WTC11 (cell line): ENCODE results near the gene CPXM1. TPM values are rescaled to one million over a fixed set of nuclear protein-coding genes. Genes with fewer than 3 reads are reported as not detected.
A peak's percentile ranks its signal among the peaks of the same experiment; 100 is the strongest.

ENCODE experiments used
- ATAC-seq: fragments of 200-7000 bp; cut with Tn5 transposase; 2 replicates; pipeline ENCODE4 v1.10.0; 2021; ENCODE audit warnings: mild to moderate bottlenecking, moderate library complexity
- Bru-seq: library from RNA; stranded (reverse); fragments of 400-500 nt; gene quantifications from one replicate; lab custom pipeline; 2021; lab: Mats Ljungman, UMichigan
- CTCF ChIA-PET: fragments of 300-600 bp; sonication (Branson Sonifier 250); formaldehyde crosslinking; loops from one replicate; lab custom pipeline; 2021; ENCODE audit warnings: antibody characterized with exemption; lab: Charles Lee
- POLR2A ChIA-PET: fragments of 350-600 bp; sonication (Branson Sonifier 250); formaldehyde crosslinking; loops from one replicate; lab custom pipeline; 2021; ENCODE audit warnings: antibody characterized with exemption; lab: Charles Lee
- DNase-seq: peaks from one replicate; pipeline ENCODE4 v3.0.0; 2021; ENCODE audit warnings: low spot score
- H3K27ac Mint-ChIP-seq: 2 replicates; pipeline ENCODE4 v1.8.0; 2021; ENCODE audit warnings: mixed read lengths
- H3K27me3 Mint-ChIP-seq: 2 replicates; pipeline ENCODE4 v1.8.0; 2021; ENCODE audit warnings: low read depth, mild to moderate bottlenecking, moderate library complexity, mixed read lengths
- H3K36me3 Mint-ChIP-seq: 2 replicates; pipeline ENCODE4 v1.8.0; 2021; ENCODE audit warnings: mixed read lengths
- H3K4me1 Mint-ChIP-seq: 2 replicates; pipeline ENCODE4 v1.8.0; 2022; ENCODE audit warnings: mixed read lengths
- H3K4me3 Mint-ChIP-seq: 2 replicates; pipeline ENCODE4 v1.8.0; 2021; ENCODE audit warnings: mild to moderate bottlenecking, moderate library complexity, mixed read lengths
- H3K9me3 Mint-ChIP-seq: 2 replicates; pipeline ENCODE4 v1.8.0; 2021; ENCODE audit warnings: mixed read lengths
- EMX1 ChIP-seq: fragments of 250-450 bp; sonication (Bioruptor Pico); IDR thresholded peaks from 2 replicates; pipeline ENCODE4 v1.8.0; 2021; ENCODE audit warnings: mild to moderate bottlenecking
- FOXK1 ChIP-seq: sonication (generic); formaldehyde crosslinking; IDR thresholded peaks from 2 replicates; pipeline ENCODE4 v1.8.0; 2022; ENCODE audit warnings: mild to moderate bottlenecking, moderate library complexity, missing genetic modification reagents
- JAZF1 ChIP-seq: fragments of 250-450 bp; sonication (Bioruptor Pico); IDR thresholded peaks from 2 replicates; pipeline ENCODE4 v1.9.0; 2021; ENCODE audit warnings: moderate library complexity, mild to moderate bottlenecking, inconsistent platforms
- NFE2L1 ChIP-seq: sonication (generic); formaldehyde crosslinking; IDR thresholded peaks from 2 replicates; pipeline ENCODE4 v1.8.1; 2023; ENCODE audit warnings: missing genetic modification reagents
- NR3C1 ChIP-seq: sonication (generic); formaldehyde crosslinking; conservative IDR thresholded peaks from 2 replicates; pipeline ENCODE4 v1.8.1; 2023; ENCODE audit warnings: low read depth, mild to moderate bottlenecking, missing genetic modification reagents
- OVOL2 ChIP-seq: fragments of 250-450 bp; sonication (Bioruptor Pico); IDR thresholded peaks from 2 replicates; pipeline ENCODE4 v1.9.0; 2021; ENCODE audit warnings: mild to moderate bottlenecking, borderline replicate concordance
- RELA ChIP-seq: sonication (generic); formaldehyde crosslinking; IDR thresholded peaks from 2 replicates; pipeline ENCODE4 v1.8.1; 2022; ENCODE audit warnings: missing genetic modification reagents, mild to moderate bottlenecking, borderline replicate concordance
- SP1 ChIP-seq: sonication (generic); formaldehyde crosslinking; conservative IDR thresholded peaks from 2 replicates; pipeline ENCODE4 v1.8.1; 2022; ENCODE audit warnings: missing genetic modification reagents
- TCF7 ChIP-seq: sonication (generic); formaldehyde crosslinking; IDR thresholded peaks from 2 replicates; pipeline ENCODE4 v1.8.0; 2022; ENCODE audit warnings: mild to moderate bottlenecking, low read depth, missing genetic modification reagents, moderate library complexity
- TEAD1 ChIP-seq: sonication (generic); formaldehyde crosslinking; IDR thresholded peaks from 2 replicates; pipeline ENCODE4 v1.8.0; 2022; ENCODE audit warnings: mild to moderate bottlenecking, missing genetic modification reagents
- TP53 ChIP-seq: sonication (generic); formaldehyde crosslinking; IDR thresholded peaks from 2 replicates; pipeline ENCODE4 v1.8.1; 2023; ENCODE audit warnings: mild to moderate bottlenecking, missing genetic modification reagents
- ZBTB21 ChIP-seq: sonication (generic); formaldehyde crosslinking; IDR thresholded peaks from 2 replicates; pipeline ENCODE4 v1.8.1; 2023; ENCODE audit warnings: mild to moderate bottlenecking, missing genetic modification reagents, borderline replicate concordance
- ZNF219 ChIP-seq: sonication (generic); formaldehyde crosslinking; IDR thresholded peaks from 2 replicates; pipeline ENCODE4 v1.8.0; 2023; ENCODE audit warnings: missing genetic modification reagents, mild to moderate bottlenecking, borderline replicate concordance
- ZNF396 ChIP-seq: fragments of 250-450 bp; sonication (Bioruptor Pico); IDR thresholded peaks from 2 replicates; pipeline ENCODE4 v1.8.0; 2021; ENCODE audit warnings: mild to moderate bottlenecking, moderate library complexity, borderline replicate concordance
- long read RNA-seq, 3 experiments: library from RNA in 1 of 3; library from capped mRNA in 1 of 3; library from polyadenylated mRNA in 1 of 3; unstranded in 2 of 3; stranded (forward) in 1 of 3; transcript quantifications; one replicate each; pipeline ENCODE4 v2.0.0, GENCODE V29; 2021
- total RNA-seq: library from RNA; stranded (reverse); gene quantifications from 3 replicates; pipeline ENCODE4 v1.2.3, GENCODE V29; 2021
- TF ChIP-seq, protein P1 (sequence below): sonication (generic); formaldehyde crosslinking; IDR thresholded peaks from 2 replicates; pipeline ENCODE4 v1.8.0; 2022; ENCODE audit warnings: mild to moderate bottlenecking, missing genetic modification reagents
- TF ChIP-seq, protein P2 (sequence below): sonication (generic); formaldehyde crosslinking; IDR thresholded peaks from 2 replicates; pipeline ENCODE4 v1.8.1; 2022; ENCODE audit warnings: low read depth, missing genetic modification reagents, borderline replicate concordance
- TF ChIP-seq, protein P3 (sequence below): sonication (generic); formaldehyde crosslinking; IDR thresholded peaks from 2 replicates; pipeline ENCODE4 v1.8.1; 2022; ENCODE audit warnings: missing genetic modification reagents, borderline replicate concordance
- TF ChIP-seq, protein P4 (sequence below): sonication (generic); formaldehyde crosslinking; IDR thresholded peaks from 2 replicates; pipeline ENCODE4 v1.8.0; 2022; ENCODE audit warnings: missing genetic modification reagents

The CPXM1 gene
- total RNA-seq (51.2 to 57.1 TPM (median 54.6 TPM) in 3 replicates), Bru-seq, nascent RNA (percentile 68 among the genes with signal in this experiment)
- long read RNA-seq, experiment 1, transcript CPXM1-201 (14 exons, 2,391 nt) = major isoform, 121 of 218 reads
- long read RNA-seq, experiment 1, partial matches to known transcripts = 18 of 218 reads
- long read RNA-seq, experiment 1, other reads (novel, unspliced or antisense) = 79 of 218 reads
- long read RNA-seq, experiment 2, transcript CPXM1-201 (14 exons, 2,391 nt) = major isoform, 28 of 77 reads
- long read RNA-seq, experiment 2, partial matches to known transcripts = 20 of 77 reads
- long read RNA-seq, experiment 2, other reads (novel, unspliced or antisense) = 29 of 77 reads
- long read RNA-seq, experiment 3 = 0 reads

DNA sequence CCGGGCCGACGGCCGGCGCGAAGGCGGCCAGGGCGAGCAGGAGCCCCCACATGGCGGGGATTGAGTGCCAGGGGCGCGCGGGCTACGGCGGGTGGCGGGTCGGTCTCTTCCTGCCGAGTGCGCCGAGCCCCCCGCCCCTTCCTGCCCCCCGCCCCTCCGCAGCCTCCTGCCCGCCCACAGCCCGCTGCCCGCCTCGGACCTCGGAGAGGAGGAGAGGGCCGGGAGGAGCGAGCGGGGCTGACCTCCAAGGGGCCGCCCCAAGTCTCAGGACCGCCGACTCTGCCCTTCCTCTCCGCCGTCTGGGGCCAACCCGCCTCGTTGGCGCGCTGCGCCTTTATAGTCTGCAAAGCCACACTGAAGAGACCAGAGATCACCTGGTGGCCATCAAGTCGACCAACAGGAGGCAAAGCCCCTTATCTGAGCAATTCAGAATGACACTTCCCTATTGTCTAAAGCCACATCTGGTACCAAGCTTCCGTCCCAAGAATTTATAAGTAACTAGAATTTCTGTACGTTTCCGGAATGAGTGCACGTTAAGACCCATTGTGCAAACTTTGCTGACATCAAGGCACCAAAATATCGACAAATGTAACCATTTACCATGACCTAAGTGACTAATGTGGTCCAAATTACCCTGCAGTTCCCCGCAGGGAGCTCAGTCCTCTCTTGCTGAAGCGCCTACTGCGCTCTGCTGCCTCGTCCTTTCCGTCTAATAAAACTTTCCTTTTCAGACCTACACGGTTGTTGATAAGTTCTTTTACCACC lies at the start of gene CPXM1:
CPXM1 (minus strand) TSS at position 107 of the 765 bp plus-strand sequence; CDS start at position 52, 55 bp downstream.
- ChIA-PET POLR2A (no interaction called here), CTCF (interaction anchor here (0.6 to 4.5 kb wide), 12 partner anchors 16 to 134 kb away, joined by 3 to 24 read pairs (median 4); partner anchors contain the start of gene TMEM239)
- Mint-ChIP-seq H3K27ac (peak within 1 kb of the TSS; percentile 75), H3K4me1 (peaks cover 31% of the 10 kb centered on the region), H3K4me3 (peak within 1 kb of the TSS; percentile 95), H3K9me3 (no peaks in the 10 kb centered on the region), H3K36me3 (peaks cover 16% of the 10 kb centered on the region), H3K27me3 (peaks cover 57% of the 10 kb centered on the region)
- ATAC-seq = peak; percentile 78
- TF ChIP-seq TP53 (CRISPR knock-in tag) (0 out of 2 replicates have a peak, but pooled peaks have one; percentile 7), SP1 (CRISPR knock-in tag) (peak; percentile 68), ZNF219 (CRISPR knock-in tag) (no peak), ZBTB21 (CRISPR knock-in tag) (0 out of 2 replicates have a peak, but pooled peaks have one; percentile 32), JAZF1 (no peak), TEAD1 (CRISPR knock-in tag) (0 out of 2 replicates have a peak, but pooled peaks have one; percentile 8)
- TF ChIP-seq, protein P1, sequence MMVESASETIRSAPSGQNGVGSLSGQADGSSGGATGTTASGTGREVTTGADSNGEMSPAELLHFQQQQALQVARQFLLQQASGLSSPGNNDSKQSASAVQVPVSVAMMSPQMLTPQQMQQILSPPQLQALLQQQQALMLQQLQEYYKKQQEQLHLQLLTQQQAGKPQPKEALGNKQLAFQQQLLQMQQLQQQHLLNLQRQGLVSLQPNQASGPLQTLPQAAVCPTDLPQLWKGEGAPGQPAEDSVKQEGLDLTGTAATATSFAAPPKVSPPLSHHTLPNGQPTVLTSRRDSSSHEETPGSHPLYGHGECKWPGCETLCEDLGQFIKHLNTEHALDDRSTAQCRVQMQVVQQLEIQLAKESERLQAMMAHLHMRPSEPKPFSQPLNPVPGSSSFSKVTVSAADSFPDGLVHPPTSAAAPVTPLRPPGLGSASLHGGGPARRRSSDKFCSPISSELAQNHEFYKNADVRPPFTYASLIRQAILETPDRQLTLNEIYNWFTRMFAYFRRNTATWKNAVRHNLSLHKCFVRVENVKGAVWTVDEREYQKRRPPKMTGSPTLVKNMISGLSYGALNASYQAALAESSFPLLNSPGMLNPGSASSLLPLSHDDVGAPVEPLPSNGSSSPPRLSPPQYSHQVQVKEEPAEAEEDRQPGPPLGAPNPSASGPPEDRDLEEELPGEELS (CRISPR knock-in tag) = no peak
- DNase-seq = peak; percentile 77

DNA sequence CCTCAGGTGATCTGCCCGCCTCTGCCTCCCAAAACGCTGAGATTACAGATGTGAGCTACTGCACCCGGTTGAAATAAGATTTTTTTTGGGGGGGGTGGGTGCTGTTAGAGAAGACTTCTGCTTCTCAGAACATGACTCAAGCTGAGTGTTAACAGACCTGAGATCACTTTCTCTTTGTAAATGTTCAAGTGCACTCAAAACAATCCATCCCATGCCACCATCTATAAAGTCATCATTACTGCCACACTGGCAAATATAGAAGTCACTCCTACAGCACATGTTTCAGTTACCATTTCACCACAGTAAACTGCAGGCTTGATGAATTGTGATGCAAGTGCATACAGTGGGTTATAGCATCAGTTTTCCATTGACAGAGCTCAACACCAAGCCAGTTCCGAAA lies 49.1 kb upstream of the CPXM1 start:
- H3K9me3 Mint-ChIP-seq = no peaks in the 10 kb centered on the region
- H3K36me3 Mint-ChIP-seq = no peaks in the 10 kb centered on the region
- ChIA-PET POLR2A (no interaction called here), CTCF (interaction anchor here (1.6 to 4.7 kb wide), 4 partner anchors 87 to 161 kb away, joined by 3 to 64 read pairs (median 18); no protein-coding TSS in a partner anchor)
- no peak overlapping the region for H3K27ac Mint-ChIP-seq
- H3K27me3 Mint-ChIP-seq = no peaks in the 10 kb centered on the region
- ATAC-seq (no peak), DNase-seq (no peak)
- no peak overlapping the region for H3K4me3 Mint-ChIP-seq
- peaks cover 4% of the 10 kb centered on the region for H3K4me1 Mint-ChIP-seq
- TF ChIP-seq, protein P2, sequence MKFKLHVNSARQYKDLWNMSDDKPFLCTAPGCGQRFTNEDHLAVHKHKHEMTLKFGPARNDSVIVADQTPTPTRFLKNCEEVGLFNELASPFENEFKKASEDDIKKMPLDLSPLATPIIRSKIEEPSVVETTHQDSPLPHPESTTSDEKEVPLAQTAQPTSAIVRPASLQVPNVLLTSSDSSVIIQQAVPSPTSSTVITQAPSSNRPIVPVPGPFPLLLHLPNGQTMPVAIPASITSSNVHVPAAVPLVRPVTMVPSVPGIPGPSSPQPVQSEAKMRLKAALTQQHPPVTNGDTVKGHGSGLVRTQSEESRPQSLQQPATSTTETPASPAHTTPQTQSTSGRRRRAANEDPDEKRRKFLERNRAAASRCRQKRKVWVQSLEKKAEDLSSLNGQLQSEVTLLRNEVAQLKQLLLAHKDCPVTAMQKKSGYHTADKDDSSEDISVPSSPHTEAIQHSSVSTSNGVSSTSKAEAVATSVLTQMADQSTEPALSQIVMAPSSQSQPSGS (CRISPR knock-in tag) = no peak
- no peak for TF ChIP-seq TEAD1 (CRISPR knock-in tag)
- no peak for TF ChIP-seq ZNF396 (CRISPR knock-in tag)

DNA sequence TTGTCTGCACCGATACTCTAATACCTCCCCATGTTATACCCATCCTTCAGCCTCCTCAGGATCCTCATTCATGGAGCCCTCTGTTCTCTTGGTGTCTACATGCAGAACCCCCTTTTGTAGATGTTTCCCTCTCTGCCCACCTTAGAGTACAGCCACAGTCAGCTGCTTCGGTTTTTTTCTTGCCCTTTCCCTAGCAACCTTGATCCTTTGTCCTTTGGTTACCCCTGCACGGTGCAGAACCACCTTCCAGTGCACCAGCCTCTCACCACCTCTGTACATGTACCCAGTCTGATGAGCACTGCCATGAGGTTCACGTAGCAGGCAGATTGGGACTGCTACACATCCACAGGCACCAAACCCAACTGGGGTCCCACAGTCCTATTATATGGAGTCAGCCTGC lies 47.4 kb upstream of the CPXM1 start:
- H3K36me3 Mint-ChIP-seq = no peaks in the 10 kb centered on the region
- peaks cover 4% of the 10 kb centered on the region for H3K4me1 Mint-ChIP-seq
- POLR2A ChIA-PET = no interaction called here
- no peaks in the 10 kb centered on the region for H3K27me3 Mint-ChIP-seq
- no peak for DNase-seq
- H3K4me3 Mint-ChIP-seq = no peak overlapping the region
- CTCF ChIA-PET = interaction anchor here (1.0 kb wide), 1 partner anchor 7 kb away, joined by 3 read pairs; the partner anchor contains the start of genes PCED1A and VPS16
- no peak for TF ChIP-seq TCF7 (CRISPR knock-in tag)
- TF ChIP-seq NFE2L1 = no peak
- TF ChIP-seq, protein P3, sequence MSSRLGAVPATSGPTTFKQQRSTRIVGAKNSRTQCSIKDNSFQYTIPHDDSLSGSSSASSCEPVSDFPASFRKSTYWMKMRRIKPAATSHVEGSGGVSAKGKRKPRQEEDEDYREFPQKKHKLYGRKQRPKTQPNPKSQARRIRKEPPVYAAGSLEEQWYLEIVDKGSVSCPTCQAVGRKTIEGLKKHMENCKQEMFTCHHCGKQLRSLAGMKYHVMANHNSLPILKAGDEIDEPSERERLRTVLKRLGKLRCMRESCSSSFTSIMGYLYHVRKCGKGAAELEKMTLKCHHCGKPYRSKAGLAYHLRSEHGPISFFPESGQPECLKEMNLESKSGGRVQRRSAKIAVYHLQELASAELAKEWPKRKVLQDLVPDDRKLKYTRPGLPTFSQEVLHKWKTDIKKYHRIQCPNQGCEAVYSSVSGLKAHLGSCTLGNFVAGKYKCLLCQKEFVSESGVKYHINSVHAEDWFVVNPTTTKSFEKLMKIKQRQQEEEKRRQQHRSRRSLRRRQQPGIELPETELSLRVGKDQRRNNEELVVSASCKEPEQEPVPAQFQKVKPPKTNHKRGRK (CRISPR knock-in tag) = no peak
- no peak for TF ChIP-seq OVOL2 (CRISPR knock-in tag)
- TF ChIP-seq RELA (CRISPR knock-in tag) = no peak
- no peak for TF ChIP-seq EMX1
- TF ChIP-seq FOXK1 (CRISPR knock-in tag) = no peak
- no peak for TF ChIP-seq NR3C1 (CRISPR knock-in tag)
- TF ChIP-seq, protein P4, sequence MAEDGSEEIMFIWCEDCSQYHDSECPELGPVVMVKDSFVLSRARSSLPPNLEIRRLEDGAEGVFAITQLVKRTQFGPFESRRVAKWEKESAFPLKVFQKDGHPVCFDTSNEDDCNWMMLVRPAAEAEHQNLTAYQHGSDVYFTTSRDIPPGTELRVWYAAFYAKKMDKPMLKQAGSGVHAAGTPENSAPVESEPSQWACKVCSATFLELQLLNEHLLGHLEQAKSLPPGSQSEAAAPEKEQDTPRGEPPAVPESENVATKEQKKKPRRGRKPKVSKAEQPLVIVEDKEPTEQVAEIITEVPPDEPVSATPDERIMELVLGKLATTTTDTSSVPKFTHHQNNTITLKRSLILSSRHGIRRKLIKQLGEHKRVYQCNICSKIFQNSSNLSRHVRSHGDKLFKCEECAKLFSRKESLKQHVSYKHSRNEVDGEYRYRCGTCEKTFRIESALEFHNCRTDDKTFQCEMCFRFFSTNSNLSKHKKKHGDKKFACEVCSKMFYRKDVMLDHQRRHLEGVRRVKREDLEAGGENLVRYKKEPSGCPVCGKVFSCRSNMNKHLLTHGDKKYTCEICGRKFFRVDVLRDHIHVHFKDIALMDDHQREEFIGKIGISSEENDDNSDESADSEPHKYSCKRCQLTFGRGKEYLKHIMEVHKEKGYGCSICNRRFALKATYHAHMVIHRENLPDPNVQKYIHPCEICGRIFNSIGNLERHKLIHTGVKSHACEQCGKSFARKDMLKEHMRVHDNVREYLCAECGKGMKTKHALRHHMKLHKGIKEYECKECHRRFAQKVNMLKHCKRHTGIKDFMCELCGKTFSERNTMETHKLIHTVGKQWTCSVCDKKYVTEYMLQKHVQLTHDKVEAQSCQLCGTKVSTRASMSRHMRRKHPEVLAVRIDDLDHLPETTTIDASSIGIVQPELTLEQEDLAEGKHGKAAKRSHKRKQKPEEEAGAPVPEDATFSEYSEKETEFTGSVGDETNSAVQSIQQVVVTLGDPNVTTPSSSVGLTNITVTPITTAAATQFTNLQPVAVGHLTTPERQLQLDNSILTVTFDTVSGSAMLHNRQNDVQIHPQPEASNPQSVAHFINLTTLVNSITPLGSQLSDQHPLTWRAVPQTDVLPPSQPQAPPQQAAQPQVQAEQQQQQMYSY (CRISPR knock-in tag) = no peak
- H3K9me3 Mint-ChIP-seq = no peaks in the 10 kb centered on the region
- no peak for ATAC-seq
- H3K27ac Mint-ChIP-seq = no peak overlapping the region
